Ishikawa (cell line): ENCODE data around the gene NTRK3.

Experiments
- CEBPB ChIP-seq: IDR thresholded peaks from 2 replicates; pipeline ENCODE4 v1.6.1; 2012
- CREB1 ChIP-seq: IDR thresholded peaks from 2 replicates; pipeline ENCODE4 v1.6.1; 2012; ENCODE audit warnings: low read depth
- EGR1 ChIP-seq: IDR thresholded peaks from 2 replicates; pipeline ENCODE4 v1.6.1; 2012
- EP300 ChIP-seq: IDR thresholded peaks from 2 replicates; pipeline ENCODE4 v1.6.1; 2012; ENCODE audit warnings: borderline replicate concordance
- FOXM1 ChIP-seq: IDR thresholded peaks from 2 replicates; pipeline ENCODE4 v1.6.1; 2012; ENCODE audit warnings: low read depth, borderline replicate concordance
- MAX ChIP-seq: IDR thresholded peaks from 2 replicates; pipeline ENCODE4 v1.6.1; 2012
- NFIC ChIP-seq: IDR thresholded peaks from 2 replicates; pipeline ENCODE4 v1.6.1; 2012
- RAD21 ChIP-seq: IDR thresholded peaks from 2 replicates; pipeline ENCODE4 v1.6.1; 2012; ENCODE audit warnings: low read depth
- REST ChIP-seq: IDR thresholded peaks from 2 replicates; pipeline ENCODE4 v1.6.1; 2012; ENCODE audit warnings: low read depth, mild to moderate bottlenecking
- TAF1 ChIP-seq: IDR thresholded peaks from 2 replicates; pipeline ENCODE4 v1.6.1; 2012; ENCODE audit warnings: low read depth, mild to moderate bottlenecking
- TCF12 ChIP-seq: IDR thresholded peaks from 2 replicates; pipeline ENCODE4 v1.6.1; 2012; ENCODE audit warnings: low read depth
- TEAD4 ChIP-seq: IDR thresholded peaks from 2 replicates; pipeline ENCODE4 v1.6.1; 2012
- USF1 ChIP-seq: IDR thresholded peaks from 2 replicates; pipeline ENCODE4 v1.6.1; 2012
- YY1 ChIP-seq: IDR thresholded peaks from 2 replicates; pipeline ENCODE4 v1.6.1; 2012; ENCODE audit warnings: low read depth
- ZBTB7A ChIP-seq: IDR thresholded peaks from 2 replicates; pipeline ENCODE4 v1.6.1; 2012; ENCODE audit warnings: low read depth

NTRK3 gene

GRCh38 chr15:88208396-88208795 is 48.1 kb downstream of the NTRK3 start:
- TF ChIP-seq EGR1 (no peak), RAD21 (no peak), TAF1 (no peak), NFIC (no peak), REST (no peak), TCF12 (no peak)

GRCh38 chr15:88207565-88207964 is 49.0 kb downstream of the NTRK3 start:
- TF ChIP-seq TCF12, result no peak

- TF ChIP-seq CEBPB (no peak), EGR1 (no peak), NFIC (no peak), USF1 (no peak), TEAD4 (no peak), EP300 (no peak), TCF12 (no peak), REST (no peak), CREB1 (no peak), TAF1 (no peak)
These were observed 52.0 kb downstream of the NTRK3 start for GRCh38 chr15:88204584-88204983.

GRCh38 chr15:88202231-88202630 is 54.3 kb downstream of the NTRK3 start:
- TF ChIP-seq USF1, result no peak
- TF ChIP-seq FOXM1, result no peak
- no peak for TF ChIP-seq REST
- no peak for TF ChIP-seq MAX
- TF ChIP-seq ZBTB7A, result no peak
- no peak for TF ChIP-seq CEBPB
- TF ChIP-seq YY1, result no peak
- TF ChIP-seq EP300, result no peak
- TF ChIP-seq NFIC, result no peak
- no peak for TF ChIP-seq EGR1
- no peak for TF ChIP-seq RAD21
- no peak for TF ChIP-seq CREB1
- no peak for TF ChIP-seq TAF1
- TF ChIP-seq TEAD4, result no peak
- TF ChIP-seq TCF12, result no peak

GRCh38 chr15:88201207-88201606 is 55.3 kb downstream of the NTRK3 start:
- TF ChIP-seq MAX, result no peak
- TF ChIP-seq ZBTB7A, result no peak
- no peak for TF ChIP-seq NFIC
- TF ChIP-seq CREB1, result no peak

- no peak for TF ChIP-seq USF1
- TF ChIP-seq EP300, result no peak
- no peak for TF ChIP-seq FOXM1
- TF ChIP-seq EGR1, result no peak
- no peak for TF ChIP-seq YY1
- no peak for TF ChIP-seq RAD21
- no peak for TF ChIP-seq MAX
- TF ChIP-seq CREB1, result no peak
- TF ChIP-seq TAF1, result no peak
- no peak for TF ChIP-seq TEAD4
- TF ChIP-seq REST, result no peak
- no peak for TF ChIP-seq CEBPB
- no peak for TF ChIP-seq ZBTB7A
These were observed 59.6 kb downstream of the NTRK3 start for GRCh38 chr15:88196961-88197360.
